AG09319 (cell line): ENCODE results near the gene SPSB1.

Source experiments
- DNase-seq: peaks from one replicate; pipeline ENCODE4 v3.0.0-alpha.2; 2010; ENCODE audit warnings: low read depth; ENCODE audit errors: extremely low read depth
- CTCF ChIP-seq: IDR thresholded peaks from 2 replicates; pipeline ENCODE4 v1.5.1; 2011; ENCODE audit warnings: low read depth, mild to moderate bottlenecking, inconsistent platforms, low read length, moderate library complexity

Gene SPSB1

GRCh38 chr1:9321986-9322660 is 29.4 kb downstream of the SPSB1 start:
- no peak for TF ChIP-seq CTCF
- no peak for DNase-seq

GRCh38 chr1:9322661-9323244 is 30.1 kb downstream of the SPSB1 start:
- no peak for TF ChIP-seq CTCF
- DNase-seq = no peak

DNA sequence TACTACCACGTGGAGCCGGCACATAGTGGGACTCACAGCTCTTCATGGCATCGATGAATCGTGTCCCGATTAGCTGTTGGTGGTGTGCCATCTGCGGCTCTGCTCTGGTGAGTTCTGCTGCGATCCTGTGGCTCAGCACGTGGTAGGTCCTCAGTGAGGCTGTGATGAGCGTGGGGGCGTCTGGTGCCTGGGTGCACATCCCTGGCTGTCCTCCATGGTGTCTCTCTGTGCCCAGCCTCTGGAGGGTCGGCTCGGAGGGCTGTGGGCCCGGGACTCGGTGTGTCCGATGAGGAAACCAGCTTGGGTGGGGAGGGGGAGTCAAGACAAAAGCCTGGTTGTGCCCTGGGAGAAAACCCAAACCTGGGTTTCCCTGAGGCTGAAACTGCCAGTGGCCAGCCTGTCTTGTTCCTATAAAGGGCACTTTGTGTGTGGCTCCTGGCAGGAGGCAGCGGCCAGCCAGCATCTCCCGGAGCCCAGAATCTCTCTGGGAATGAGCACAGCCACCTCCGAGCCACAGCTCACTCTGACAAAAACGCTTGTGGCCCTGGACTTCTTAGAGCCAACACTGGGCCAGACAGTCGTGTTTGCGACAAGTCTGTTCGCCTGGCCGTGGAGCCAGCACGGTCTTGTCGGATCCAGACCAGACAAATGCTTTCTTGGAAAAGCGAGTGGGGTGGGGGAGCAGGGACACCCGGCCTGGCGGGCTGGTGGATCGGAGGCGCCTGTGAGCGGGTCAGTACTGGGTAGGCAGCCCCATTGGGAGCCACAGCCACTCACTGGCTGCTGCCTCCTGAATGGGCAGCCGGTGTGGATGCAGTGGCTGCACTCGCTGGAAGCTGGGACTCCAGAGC is 31.8 kb downstream of the SPSB1 start:
- no peak for TF ChIP-seq CTCF
- no peak for DNase-seq

GRCh38 chr1:9326596-9326995 is 33.9 kb downstream of the SPSB1 start:
- TF ChIP-seq CTCF = no peak
- DNase-seq = peak; percentile 49

DNA sequence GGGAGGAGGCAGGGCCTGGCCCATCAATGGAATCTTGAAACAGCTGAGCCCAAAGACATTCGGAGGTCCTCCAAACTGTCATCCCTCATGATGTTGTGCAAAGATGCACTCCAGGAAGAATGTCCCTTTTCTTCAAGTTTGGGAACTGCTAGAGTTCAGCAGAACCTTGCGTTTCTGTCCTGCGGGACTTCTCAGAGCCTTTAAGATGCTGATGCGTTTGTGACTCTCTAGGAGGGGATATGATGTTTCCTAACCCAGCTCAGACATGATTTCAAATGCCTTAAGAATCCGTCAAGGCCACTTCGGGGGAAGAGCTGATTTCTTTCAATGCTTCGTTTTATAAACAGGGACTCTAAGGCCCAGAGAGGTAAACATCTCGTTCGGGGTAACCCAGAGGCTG is 35.5 kb downstream of the SPSB1 start:
- TF ChIP-seq CTCF = no peak
- DNase-seq = no peak

- DNase-seq = no peak
- TF ChIP-seq CTCF = no peak
Observed at GRCh38 chr1:9328715-9329114, 36.0 kb downstream of the SPSB1 start.

- no peak for TF ChIP-seq CTCF
- DNase-seq = no peak
Observed at GRCh38 chr1:9331016-9331415, 38.3 kb downstream of the SPSB1 start.
